ENCODE results near the gene ZNF471. TPM values are rescaled to one million over a fixed set of nuclear protein-coding genes. Genes with fewer than 3 reads are reported as not detected.
A peak's percentile ranks its signal among the peaks of the same experiment; 100 is the strongest.

Gene ZNF471
- polyA plus RNA-seq = 0.14 TPM

DNA sequence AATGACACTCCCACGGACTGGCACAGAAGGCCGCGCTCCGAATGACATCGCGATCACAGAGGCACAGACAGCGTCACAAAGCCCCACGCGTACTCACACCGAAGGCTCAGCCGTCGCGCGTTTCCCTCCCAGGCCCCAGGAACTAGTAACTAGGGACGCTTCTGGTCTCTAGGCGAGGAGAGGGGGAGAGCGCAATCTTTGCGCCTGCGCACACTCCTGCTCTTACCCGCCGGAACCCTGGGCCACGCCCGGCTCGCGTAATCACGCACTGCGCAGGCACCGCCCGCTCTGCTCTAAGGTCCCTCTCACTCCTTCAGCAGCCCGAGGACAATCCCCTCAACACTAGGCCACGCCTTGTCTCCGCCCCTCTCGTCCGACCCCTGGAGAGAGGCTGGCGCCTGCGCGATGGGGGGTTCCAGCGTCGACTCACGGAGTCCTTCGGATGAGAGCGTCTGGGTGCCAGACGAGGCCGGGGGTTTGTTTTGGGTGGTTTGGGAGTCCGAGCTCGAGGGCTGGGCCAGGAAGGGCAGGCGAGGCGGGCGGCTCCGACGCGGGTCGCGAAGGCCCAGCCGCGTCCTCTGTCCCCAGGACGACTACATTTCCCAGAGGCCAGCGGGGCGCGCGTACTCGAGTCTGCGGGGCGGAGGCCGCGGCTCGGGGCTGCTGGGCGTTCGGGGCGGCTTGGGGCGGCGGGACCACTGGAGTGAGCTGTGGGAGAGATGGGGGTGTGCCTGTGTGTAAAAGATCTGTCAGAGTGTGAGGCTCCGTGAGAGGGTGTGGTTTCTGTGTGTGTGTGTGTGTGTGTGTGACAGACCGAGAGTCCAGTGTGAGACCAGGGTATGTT is at the start of gene ZNF471:
Gene ZNF471, plus strand, starts transcription at position 410 of the 844 bp plus-strand sequence. CDS start 3,717 bp downstream, outside the sequence.
- peaks cover 2% of the 10 kb centered on the region for H3K36me3 Mint-ChIP-seq
- H3K27me3 Mint-ChIP-seq = no peaks in the 10 kb centered on the region
- H3K27ac Mint-ChIP-seq = no peak within 1 kb of the TSS
- H3K4me3 Mint-ChIP-seq = peak within 1 kb of the TSS in 1 of 4 donors; percentile 30
- peaks cover 2 to 25% (median 15%) of the 10 kb centered on the region in 3 donors for H3K9me3 Mint-ChIP-seq
- peaks cover 0 to 4% (median 0%) of the 10 kb centered on the region in 3 donors for H3K4me1 Mint-ChIP-seq

DNA sequence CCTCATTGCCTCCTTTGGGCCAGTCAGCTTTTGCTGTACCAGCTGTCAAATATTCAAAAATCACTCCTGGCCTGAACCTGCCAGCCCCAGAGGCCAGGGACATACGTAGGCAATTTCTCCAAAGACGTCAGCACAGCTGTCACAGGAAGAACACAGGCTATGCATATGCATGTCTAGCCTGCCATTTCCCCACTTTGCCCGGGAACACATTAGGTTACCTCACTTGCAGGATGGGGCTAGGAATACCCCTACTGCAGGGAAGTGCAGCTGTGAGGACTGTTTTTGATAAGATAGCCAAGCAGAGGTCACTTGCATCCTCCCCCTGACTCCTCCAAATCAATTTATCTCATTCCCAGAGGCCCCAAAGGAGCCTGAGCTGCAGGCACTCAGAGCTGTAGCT is 33.3 kb upstream of the ZNF471 start:
- Mint-ChIP-seq H3K27me3 (peaks cover 14% of the 10 kb centered on the region), H3K36me3 (peaks cover 6% of the 10 kb centered on the region), H3K4me1 (peaks cover 0 to 5% (median 0%) of the 10 kb centered on the region in 3 donors), H3K4me3 (no peak overlapping the region), H3K27ac (no peak overlapping the region), H3K9me3 (peaks cover 13 to 44% (median 36%) of the 10 kb centered on the region in 3 donors)

DNA sequence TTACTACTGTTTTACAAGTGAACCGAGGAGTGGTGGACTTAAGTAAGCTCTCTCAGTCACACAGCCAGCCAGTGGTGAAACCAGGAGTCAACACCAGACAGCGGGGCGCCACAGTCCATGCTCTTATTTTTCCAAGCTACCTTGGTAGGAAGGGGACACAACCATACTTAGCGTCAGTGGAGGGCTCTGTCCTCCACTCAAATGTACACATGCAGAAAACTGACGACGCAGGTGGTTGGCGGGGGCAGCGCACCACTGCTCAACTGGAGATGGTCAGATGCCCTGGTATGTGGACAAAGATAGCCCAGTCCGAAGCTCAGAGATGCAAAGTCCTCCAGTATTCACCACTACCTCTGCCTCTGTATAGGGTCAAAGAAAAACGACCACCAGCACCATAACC is 31.6 kb upstream of the ZNF471 start:
- Mint-ChIP-seq H3K4me1 (peaks cover 0 to 5% (median 0%) of the 10 kb centered on the region in 3 donors), H3K36me3 (peaks cover 7% of the 10 kb centered on the region)

DNA sequence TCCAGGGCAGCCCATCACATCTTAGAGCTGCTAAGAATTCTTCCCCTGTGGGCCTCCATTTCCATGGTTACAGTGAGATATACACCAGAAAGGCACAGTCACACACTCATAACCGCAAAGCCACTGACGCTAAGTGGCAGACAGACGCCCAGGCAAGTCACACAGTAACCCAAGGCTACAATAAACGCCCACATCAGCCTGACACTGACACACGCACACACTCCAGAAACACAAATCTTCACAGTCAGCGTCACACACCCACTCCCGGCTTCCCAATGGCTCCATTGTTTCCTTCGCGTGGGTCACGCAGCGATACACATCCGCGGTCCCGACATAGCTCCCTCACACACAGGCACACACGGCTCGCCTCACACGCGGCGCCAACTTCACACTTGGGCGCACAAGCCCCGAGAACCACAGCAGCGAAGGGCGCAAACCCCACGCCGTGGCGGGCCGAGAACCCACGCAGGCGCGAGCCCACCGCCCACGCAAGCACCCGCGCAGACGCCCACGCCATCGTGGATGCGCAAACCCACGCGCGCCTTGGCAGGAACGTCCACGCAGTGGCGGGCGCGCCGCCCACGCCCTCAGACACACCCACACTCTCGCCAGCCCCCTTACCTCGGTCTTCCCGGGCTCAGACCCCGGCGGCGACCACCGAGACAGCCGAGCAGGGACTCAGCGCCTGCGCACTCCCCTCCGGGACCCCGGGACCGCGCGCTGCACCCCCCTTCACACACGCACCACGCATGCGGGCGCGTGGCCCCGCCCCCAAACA is 30.8 kb upstream of the ZNF471 start, which contains the start of gene ZNF667:
Gene ZNF667, minus strand, starts transcription at position 695 of the 778 bp plus-strand sequence. CDS start 14,975 bp downstream, outside the sequence.
- peaks cover 19% of the 10 kb centered on the region for H3K27me3 Mint-ChIP-seq
- peaks cover 6% of the 10 kb centered on the region for H3K36me3 Mint-ChIP-seq
- H3K4me1 Mint-ChIP-seq = peaks cover 0 to 5% (median 0%) of the 10 kb centered on the region in 3 donors
- H3K9me3 Mint-ChIP-seq = peaks cover 16 to 45% (median 41%) of the 10 kb centered on the region in 3 donors
- peak within 1 kb of the TSS; percentile 59 to 95 (median 94) for H3K27ac Mint-ChIP-seq
- peak within 1 kb of the TSS; percentile 82 to 91 (median 85) for H3K4me3 Mint-ChIP-seq

More for the DNA sequence above, 31.6 kb upstream of the ZNF471 start:
- Mint-ChIP-seq H3K27me3 (peaks cover 19% of the 10 kb centered on the region), H3K4me3 (peak overlapping the region in 1 of 4 donors; percentile 54), H3K9me3 (peaks cover 17 to 45% (median 41%) of the 10 kb centered on the region in 3 donors), H3K27ac (peak overlapping the region in 1 of 3 donors; percentile 19)

DNA sequence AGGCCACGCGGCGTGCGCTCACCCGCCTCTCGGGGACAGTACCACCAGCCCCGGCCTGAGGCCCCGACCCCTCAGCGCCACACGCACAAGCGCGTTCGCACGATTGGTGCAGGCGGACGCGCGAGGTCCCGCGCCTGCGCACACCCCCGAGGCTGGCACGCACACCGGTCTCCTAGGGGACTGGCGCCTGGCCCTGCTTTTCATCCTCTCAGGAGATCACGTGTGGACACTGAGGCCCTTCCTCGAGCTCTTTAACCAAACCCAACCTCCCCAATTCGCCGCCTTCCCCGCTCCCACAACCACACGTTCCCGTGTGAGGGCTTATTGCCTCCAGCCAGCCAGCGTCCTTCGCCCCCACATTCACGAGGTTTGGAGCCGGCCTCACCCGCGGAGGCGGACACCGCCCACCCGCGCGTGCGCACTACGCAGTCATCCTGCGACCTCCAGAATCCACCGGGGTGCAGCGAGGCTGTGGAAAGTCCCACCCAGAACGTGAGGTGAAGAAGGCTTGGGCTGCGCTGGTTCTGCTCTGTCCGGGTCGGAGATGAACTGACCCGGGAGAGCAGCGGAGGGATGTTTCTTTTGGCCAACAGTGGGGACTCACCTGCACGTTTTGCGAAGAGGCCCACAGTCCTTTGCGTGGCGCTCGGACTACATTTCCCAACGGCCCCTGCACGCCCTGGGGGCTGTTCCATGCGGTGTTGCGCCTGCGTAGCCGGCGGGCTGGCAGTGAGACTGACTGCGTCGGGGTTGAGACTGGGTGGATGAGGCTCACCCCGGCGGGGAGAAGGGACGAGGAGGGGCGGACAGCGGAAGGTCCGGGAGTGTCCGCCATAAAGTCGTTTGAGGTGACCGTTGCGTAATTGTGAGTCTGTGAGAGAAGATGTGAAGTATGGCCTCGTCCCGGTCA is 30.0 kb upstream of the ZNF471 start:
- Mint-ChIP-seq H3K36me3 (peaks cover 4% of the 10 kb centered on the region), H3K27me3 (peaks cover 18% of the 10 kb centered on the region), H3K9me3 (peaks cover 16 to 40% (median 33%) of the 10 kb centered on the region in 3 donors), H3K27ac (peak overlapping the region; percentile 59 to 94 (median 77)), H3K4me3 (peak overlapping the region; percentile 71 to 91 (median 76)), H3K4me1 (peaks cover 0 to 5% (median 0%) of the 10 kb centered on the region in 3 donors)

DNA sequence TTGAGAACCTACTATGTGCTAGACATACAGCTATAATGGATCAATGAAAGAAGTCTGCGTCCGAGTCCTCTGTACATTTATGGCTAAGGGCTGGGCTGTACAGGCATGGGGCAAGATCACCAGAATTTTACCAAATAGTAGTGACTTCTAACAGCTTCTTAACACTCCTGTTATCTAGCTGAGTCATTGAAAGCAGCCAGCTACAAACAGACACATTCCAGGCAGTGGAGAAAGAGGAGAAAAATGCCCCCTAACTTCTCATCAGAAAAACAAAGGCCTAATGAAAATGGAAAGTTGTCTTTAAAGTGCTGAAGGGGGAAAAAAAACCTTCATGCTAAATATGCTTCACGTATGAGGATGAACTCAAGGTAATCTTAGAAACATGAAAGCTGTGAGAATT is 16.3 kb upstream of the ZNF471 start:
- H3K4me3 Mint-ChIP-seq = no peak overlapping the region
- H3K4me1 Mint-ChIP-seq = no peaks in the 10 kb centered on the region
- peaks cover 3% of the 10 kb centered on the region for H3K36me3 Mint-ChIP-seq
- no peaks in the 10 kb centered on the region for H3K27me3 Mint-ChIP-seq
- H3K9me3 Mint-ChIP-seq = peaks cover 16 to 45% (median 16%) of the 10 kb centered on the region in 3 donors
- H3K27ac Mint-ChIP-seq = no peak overlapping the region

DNA sequence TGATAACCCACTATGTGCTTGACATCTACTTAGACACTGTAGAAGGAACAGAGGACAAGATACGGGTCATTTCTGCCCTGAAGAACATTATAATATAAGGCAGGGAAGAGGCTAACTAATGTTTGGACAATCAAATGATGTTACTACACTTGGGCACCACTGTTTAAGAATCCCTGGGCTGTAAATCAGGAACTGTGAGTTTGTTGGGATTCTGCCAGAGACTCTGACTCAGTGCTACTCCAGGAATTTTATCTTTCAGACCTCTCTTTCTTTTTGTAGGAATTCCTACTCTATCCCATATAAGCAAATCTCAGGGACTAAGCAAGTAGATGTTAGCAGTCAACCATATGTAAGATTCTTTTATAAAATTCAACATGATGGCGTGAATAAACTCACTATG is 3.1 kb upstream of the ZNF471 start:
- Mint-ChIP-seq H3K27ac (no peak overlapping the region), H3K4me3 (no peak overlapping the region), H3K27me3 (no peaks in the 10 kb centered on the region), H3K36me3 (peaks cover 4% of the 10 kb centered on the region), H3K9me3 (peaks cover 12 to 41% (median 20%) of the 10 kb centered on the region in 3 donors), H3K4me1 (peaks cover 0 to 4% (median 0%) of the 10 kb centered on the region in 3 donors)

DNA sequence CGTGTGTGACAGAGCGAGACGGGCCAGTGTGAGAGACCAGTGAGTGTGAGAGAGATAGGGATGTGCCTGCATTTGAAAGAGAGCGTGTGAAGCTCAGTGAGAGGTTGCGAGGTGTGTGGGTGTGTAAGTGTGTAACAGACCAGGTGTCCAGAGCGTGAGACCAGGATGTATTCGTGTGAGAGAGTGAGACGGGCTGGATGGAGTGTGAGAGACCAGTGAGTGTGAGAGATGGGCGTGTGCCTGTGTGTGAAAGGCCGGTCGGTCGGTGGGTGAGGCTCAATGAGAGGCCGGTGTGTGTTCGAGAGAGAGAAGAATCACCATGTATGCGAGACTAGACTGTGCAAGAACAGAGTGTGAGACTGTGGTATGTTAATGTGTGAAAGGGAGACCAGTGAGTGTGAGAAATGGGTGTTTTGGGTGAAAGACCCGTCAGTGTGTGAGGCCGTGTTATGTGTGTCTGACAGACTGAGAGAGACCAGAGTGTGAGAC is 679 bp downstream of the ZNF471 start:
- H3K27me3 Mint-ChIP-seq = no peaks in the 10 kb centered on the region
- peaks cover 2 to 27% (median 15%) of the 10 kb centered on the region in 3 donors for H3K9me3 Mint-ChIP-seq
- no peak overlapping the region for H3K27ac Mint-ChIP-seq
- peaks cover 0 to 4% (median 0%) of the 10 kb centered on the region in 3 donors for H3K4me1 Mint-ChIP-seq
- no peak overlapping the region for H3K4me3 Mint-ChIP-seq
- peaks cover 1% of the 10 kb centered on the region for H3K36me3 Mint-ChIP-seq

DNA sequence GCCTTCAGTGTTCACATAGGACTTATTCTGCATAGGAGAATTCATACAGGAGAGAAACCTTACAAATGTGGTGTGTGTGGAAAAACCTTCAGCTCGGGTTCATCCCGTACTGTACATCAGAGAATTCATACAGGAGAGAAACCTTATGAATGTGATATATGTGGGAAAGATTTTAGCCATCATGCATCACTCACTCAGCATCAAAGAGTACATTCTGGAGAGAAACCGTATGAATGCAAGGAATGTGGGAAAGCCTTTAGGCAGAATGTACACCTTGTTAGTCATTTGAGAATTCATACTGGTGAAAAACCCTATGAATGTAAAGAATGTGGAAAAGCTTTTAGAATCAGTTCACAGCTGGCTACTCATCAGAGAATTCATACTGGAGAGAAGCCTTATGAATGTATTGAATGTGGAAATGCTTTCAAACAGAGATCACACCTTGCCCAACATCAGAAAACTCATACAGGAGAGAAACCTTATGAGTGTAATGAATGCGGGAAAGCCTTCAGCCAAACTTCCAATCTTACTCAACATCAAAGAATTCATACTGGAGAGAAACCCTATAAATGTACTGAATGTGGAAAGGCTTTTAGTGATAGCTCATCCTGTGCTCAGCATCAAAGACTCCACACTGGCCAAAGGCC is 17.7 kb downstream of the ZNF471 start:
- no peak overlapping the region for H3K4me3 Mint-ChIP-seq
- H3K9me3 Mint-ChIP-seq = peaks cover 18 to 53% (median 48%) of the 10 kb centered on the region in 3 donors
- H3K27me3 Mint-ChIP-seq = no peaks in the 10 kb centered on the region
- no peaks in the 10 kb centered on the region for H3K36me3 Mint-ChIP-seq
- no peak overlapping the region for H3K27ac Mint-ChIP-seq
- H3K4me1 Mint-ChIP-seq = peaks cover 0 to 1% (median 0%) of the 10 kb centered on the region in 3 donors

DNA sequence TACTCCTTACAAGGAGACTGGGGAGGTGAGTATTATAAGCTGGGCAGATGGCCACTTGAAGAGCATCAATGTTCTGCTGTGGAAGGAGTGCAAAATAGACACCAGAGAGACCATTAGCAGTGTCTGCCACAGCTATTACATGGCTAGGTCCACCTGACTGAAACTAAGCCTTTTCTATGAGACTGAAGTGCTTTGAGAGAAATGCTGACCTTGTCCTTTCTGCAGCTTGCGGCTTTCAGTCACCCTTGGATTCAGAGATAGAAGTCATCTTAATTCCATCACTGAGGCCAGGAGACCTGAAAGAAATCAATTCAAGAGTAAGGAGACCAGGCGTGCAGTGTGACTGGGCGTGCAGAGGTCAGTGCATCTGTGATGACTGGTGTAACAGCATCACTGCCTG is 29.8 kb downstream of the ZNF471 start:
- Mint-ChIP-seq H3K4me3 (peak overlapping the region; percentile 88 to 95 (median 92)), H3K36me3 (peaks cover under 1% of the 10 kb centered on the region), H3K9me3 (peaks cover 15 to 53% (median 32%) of the 10 kb centered on the region in 3 donors), H3K27ac (peak overlapping the region in 2 of 3 donors; percentile 80 to 86), H3K27me3 (no peaks in the 10 kb centered on the region), H3K4me1 (peaks cover 0 to 11% (median 6%) of the 10 kb centered on the region in 3 donors)

DNA sequence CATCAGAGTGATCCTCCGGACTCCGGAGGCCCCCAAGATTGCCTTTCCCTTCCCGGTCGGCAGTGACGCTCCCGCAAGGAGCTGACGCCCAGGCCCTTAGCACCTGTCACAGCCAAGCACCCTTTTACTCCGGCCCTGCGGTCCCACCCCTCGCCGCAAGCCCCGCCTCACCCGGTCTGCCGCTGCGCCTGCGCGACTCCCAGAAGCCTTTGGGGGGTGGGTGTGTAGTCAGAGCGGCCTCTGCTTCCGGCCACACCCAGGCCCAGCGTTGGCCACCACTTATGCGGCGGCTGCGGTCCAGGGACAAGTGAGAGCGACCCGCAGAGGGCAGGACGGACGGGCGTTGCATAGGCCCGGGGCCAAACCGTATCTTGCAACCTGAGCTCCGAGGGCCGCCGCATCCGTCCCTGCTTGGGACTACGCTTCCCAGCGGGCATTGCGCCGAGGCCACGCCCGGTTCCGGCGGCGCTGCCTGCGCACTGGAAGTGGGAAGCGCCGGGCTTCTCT is 30.7 kb downstream of the ZNF471 start:
- Mint-ChIP-seq H3K36me3 (peaks cover 2% of the 10 kb centered on the region), H3K4me3 (peak overlapping the region; percentile 88 to 95 (median 92)), H3K9me3 (peaks cover 15 to 45% (median 28%) of the 10 kb centered on the region in 3 donors), H3K27ac (peak overlapping the region; percentile 80 to 96 (median 86)), H3K4me1 (peaks cover 0 to 11% (median 8%) of the 10 kb centered on the region in 3 donors), H3K27me3 (no peaks in the 10 kb centered on the region)

DNA sequence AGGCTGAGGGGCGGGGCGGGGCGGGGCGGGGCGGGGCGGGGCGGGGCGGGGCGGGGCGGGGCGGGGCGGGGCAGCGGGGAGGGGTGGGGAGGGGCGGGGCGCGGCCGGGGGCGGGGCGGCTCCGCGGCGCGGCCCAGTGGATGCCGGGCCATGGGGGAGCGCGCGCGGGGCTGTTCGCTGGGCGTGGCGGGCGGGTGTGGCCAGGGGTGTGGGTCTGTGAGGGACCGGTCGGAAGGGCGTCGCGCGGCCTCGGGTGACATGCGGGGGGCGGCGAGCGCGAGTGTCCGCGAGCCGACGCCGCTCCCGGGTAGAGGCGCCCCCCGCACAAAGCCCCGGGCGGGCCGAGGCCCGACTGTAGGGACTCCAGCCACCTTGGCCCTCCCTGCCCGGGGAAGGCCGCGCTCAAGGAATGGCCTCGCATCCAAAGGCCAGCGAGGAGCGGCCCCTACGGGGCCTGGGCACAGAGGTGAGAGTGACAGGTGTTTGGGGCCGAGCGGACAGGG is 31.2 kb downstream of the ZNF471 start, which contains the start of gene ZFP28:
Gene ZFP28, plus strand, starts transcription at position 188 of the 503 bp plus-strand sequence. Its CDS starts 71 bp downstream, at position 259.
- H3K9me3 Mint-ChIP-seq = peaks cover 15 to 43% (median 29%) of the 10 kb centered on the region in 3 donors
- H3K27ac Mint-ChIP-seq = peak within 1 kb of the TSS; percentile 86 to 96 (median 93)
- peaks cover 0 to 11% (median 8%) of the 10 kb centered on the region in 3 donors for H3K4me1 Mint-ChIP-seq
- peaks cover 2% of the 10 kb centered on the region for H3K36me3 Mint-ChIP-seq
- peak within 1 kb of the TSS; percentile 88 to 95 (median 92) for H3K4me3 Mint-ChIP-seq
- no peaks in the 10 kb centered on the region for H3K27me3 Mint-ChIP-seq

DNA sequence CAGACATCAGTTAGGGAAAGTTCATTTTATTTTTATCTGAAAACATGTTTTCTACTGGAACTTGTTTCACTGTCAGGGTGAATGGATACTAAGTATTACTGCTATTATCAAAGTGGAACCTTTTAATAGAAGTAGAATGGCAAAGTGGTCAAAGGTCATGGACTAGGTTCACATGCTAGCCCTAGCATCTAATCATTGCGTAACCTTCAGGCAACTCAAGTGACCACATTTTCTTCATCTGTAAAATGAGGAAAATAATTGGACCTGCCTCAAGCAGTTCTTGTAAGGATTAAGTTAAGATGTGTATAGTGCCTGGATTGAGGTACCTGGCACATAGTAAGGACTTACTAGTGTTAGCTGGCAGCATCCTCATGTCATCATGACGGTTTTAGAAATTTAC is 36.1 kb downstream of the ZNF471 start:
- Mint-ChIP-seq H3K4me1 (peaks cover 0 to 8% (median 5%) of the 10 kb centered on the region in 3 donors), H3K9me3 (peaks cover 22 to 52% (median 36%) of the 10 kb centered on the region in 3 donors), H3K36me3 (peaks cover 8% of the 10 kb centered on the region), H3K27me3 (no peaks in the 10 kb centered on the region), H3K4me3 (no peak overlapping the region), H3K27ac (no peak overlapping the region)
